GM19328 (cell line): Measurements from ENCODE around the gene CNOT3.

ENCODE experiments used
- ATAC-seq: cut with Tn5 transposase; IDR thresholded peaks from one replicate; pipeline ENCODE4 v1.9.1; 2021; ENCODE audit warnings: mild to moderate bottlenecking, moderate library complexity; ENCODE audit not compliant: unreplicated experiment

The CNOT3 gene

GRCh38 chr19:54147676-54148075, 10.1 kb downstream of the CNOT3 start:
- ATAC-seq, result no peak

- ATAC-seq, result no peak
These were observed 10.6 kb downstream of the CNOT3 start for GRCh38 chr19:54148158-54148557.

GRCh38 chr19:54149021-54149812, 11.7 kb downstream of the CNOT3 start:
- ATAC-seq, result no peak

GRCh38 chr19:54151362-54152035, 13.9 kb downstream of the CNOT3 start:
- no peak for ATAC-seq

GRCh38 chr19:54152267-54152666, 14.7 kb downstream of the CNOT3 start:
- no peak for ATAC-seq

GRCh38 chr19:54152878-54153524, 15.4 kb downstream of the CNOT3 start:
- ATAC-seq, result no peak

GRCh38 chr19:54153731-54154326, 16.3 kb downstream of the CNOT3 start:
- no peak for ATAC-seq

- ATAC-seq, result no peak
These were observed 17.2 kb downstream of the CNOT3 start for GRCh38 chr19:54154603-54155345.

GRCh38 chr19:54155694-54156093, 18.1 kb downstream of the CNOT3 start:
- ATAC-seq, result no peak

GRCh38 chr19:54156490-54156889, 18.9 kb downstream of the CNOT3 start:
- ATAC-seq, result no peak

GRCh38 chr19:54156953-54157352, 19.4 kb downstream of the CNOT3 start:
- ATAC-seq, result no peak

GRCh38 chr19:54158812-54159351, 21.3 kb downstream of the CNOT3 start:
- ATAC-seq, result no peak

- ATAC-seq, result peak; percentile 94
These were observed 22.0 kb downstream of the CNOT3 start, which contains the start of gene LENG1 for GRCh38 chr19:54159352-54160181. Gene LENG1, minus strand, starts transcription at chr19:54159721. Its CDS starts 26 bp downstream, at chr19:54159695.

GRCh38 chr19:54160182-54160811, 22.7 kb downstream of the CNOT3 start:
- no peak for ATAC-seq

- ATAC-seq, result no peak
These were observed 23.3 kb downstream of the CNOT3 start for GRCh38 chr19:54160854-54161253.

- ATAC-seq, result no peak
These were observed 24.8 kb downstream of the CNOT3 start for GRCh38 chr19:54162241-54162805.

GRCh38 chr19:54162884-54163283, 25.3 kb downstream of the CNOT3 start:
- ATAC-seq, result no peak

GRCh38 chr19:54164369-54165068, 27.0 kb downstream of the CNOT3 start:
- ATAC-seq, result no peak
